HG03442 (cell line): ENCODE measurements around the gene SLC12A8.

Experiments
- ATAC-seq: cut with Tn5 transposase; IDR thresholded peaks from one replicate; pipeline ENCODE4 v1.9.1; 2021; ENCODE audit warnings: mild to moderate bottlenecking, moderate library complexity; ENCODE audit not compliant: unreplicated experiment

SLC12A8 gene

DNA sequence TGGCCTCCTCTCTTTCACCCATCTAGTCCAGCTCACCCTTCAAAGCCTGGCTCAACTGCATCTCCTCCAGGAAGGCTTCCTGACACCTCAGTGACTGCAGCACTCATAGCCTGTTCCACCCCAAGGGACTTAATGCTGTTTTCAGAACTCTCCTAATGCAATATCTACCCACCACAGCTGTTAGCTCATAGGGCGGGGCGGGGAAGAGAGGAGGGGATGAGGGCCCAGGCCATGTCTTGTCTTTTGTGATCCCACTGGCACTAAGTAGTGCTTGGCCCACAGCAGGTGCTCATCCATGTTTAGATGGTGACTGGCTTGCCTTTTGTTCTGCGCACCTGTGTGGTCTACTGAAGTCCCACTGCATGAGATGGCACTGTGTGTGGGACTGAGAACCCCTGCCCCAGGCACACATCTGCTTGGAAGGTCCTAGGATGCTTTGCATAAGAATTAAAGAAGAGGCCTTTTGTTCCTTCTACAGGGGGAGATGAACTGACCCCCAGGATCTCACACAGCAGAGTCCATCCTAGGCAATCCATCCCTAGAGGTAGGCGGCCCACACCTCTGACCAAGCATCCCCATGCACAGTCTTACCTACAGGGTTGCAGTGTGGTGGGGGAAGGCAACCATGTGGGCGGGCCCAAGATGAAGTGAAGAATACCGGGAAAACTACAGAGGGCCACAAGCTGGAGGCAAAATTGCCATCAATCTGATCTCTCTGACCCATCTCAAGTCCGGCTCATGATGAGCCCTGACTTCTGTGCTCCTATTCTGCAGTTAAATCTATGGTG is 23.0 kb downstream of the SLC12A8 start:
- ATAC-seq: no peak

DNA sequence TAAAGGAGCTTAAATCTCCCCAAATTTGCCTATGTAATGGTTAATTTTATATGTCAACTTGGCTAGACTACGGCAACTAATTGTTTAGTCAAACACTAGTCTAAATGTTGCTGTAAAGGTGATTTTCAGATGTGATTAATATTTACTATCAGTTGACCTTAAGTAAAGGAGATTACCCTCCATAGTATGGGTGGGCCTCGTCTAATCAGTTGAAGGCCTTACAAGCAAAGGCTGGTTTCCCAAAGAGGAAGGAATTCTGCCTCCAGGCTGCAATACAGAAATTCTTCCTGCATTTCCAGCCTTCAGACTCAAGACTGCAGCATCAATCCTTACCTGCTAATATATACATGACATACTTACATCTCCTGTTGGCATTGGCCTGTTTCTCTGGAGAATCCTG is 23.6 kb downstream of the SLC12A8 start:
- ATAC-seq: no peak

DNA sequence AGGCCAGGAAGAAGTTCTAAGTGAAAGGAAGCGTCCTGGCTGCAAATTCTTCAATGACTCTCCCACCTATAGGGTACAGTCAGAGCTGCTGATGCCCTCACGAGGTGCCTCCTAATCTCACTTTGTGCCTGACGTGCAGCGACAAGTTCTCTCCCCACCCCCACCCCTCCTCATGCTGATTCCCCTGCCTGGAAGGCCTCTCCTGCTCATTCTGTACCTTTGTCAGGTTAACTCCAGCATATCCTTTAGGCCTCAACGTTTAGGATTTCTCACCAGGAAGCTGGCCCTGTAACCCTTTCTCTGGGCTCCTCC is 25.0 kb downstream of the SLC12A8 start:
- ATAC-seq: no peak

DNA sequence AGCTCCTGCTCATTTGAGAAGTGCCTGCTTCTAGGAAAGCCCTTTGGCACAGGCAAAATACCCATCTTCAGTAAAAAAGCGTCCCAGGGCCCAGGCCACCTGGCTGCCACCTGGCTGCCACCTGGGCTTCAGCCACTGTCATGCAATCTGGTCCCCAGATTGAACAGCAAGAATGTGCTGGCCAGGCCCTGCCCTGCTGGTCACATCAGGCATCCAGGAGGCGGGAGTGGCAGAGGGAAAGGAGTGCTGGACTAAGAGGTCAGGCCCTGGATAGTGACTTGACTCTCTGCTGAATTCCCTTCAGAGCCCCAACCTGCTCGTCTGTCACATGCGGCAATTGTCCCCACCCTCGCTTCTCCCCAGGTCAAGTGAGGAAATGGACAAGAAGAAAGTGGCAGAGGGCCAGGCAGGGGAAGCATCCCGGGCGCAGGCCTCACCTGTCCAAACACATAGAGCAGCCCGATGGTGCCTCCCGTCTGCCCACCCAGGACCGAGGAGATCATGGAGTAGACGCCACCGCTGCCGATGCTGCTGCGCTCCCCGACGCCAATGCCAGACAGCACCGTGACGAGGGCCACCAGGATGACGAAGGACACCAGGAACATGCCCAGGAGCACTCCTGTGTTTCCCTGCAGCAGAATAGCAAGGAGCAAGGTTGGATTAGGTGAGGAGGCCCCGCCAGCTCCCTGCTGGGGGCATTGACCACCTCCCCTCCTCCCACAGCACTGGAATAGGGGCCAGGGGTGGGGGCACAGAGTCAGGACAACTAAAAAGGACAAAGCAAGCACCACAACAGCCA is 25.5 kb downstream of the SLC12A8 start:
- no peak for ATAC-seq

DNA sequence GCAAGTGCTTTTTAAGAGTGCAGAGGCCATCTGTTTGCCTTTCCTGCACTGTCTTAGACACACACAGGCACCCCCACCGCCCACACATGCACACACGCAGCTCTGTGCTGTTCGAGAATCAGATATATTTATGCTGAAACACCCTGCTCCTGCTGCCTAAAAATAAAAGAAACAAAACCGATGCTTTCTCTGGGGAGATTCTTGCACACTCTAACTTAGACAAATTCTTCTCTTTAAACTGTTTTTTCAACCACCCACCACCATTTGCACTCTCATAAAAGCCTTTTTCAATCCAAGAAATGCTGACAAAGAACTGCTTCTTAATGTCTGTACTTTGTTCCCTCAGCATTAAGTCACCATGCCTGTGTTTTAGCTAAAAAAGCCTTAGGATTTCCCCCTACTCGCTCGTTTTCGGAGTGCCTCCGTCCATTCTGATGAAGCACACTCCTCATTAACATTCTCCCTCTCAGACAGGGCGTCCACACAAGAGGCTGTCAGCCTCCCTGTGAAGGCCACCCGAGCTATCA is 26.2 kb downstream of the SLC12A8 start:
- peak; percentile 73 for ATAC-seq

DNA sequence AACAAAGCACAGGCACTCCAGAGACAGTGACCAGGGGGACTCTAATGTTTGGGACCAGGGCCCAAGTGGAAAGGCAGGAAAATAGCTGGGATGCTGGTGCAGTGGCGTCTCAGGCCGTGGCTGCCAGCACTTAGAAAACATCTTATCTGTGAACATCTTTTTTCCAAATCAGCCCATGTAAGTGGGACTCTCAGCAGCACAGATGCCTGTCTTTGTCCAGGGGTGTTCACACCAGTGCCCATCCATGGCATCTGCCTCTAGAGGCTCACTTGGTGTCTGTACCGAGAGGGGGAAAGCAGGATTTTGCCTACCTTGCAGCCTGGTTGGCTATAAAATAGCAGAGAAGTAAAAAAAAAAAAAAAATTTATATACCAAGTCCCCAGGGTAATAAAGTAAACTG is 26.7 kb downstream of the SLC12A8 start:
- peak; percentile 10 for ATAC-seq

DNA sequence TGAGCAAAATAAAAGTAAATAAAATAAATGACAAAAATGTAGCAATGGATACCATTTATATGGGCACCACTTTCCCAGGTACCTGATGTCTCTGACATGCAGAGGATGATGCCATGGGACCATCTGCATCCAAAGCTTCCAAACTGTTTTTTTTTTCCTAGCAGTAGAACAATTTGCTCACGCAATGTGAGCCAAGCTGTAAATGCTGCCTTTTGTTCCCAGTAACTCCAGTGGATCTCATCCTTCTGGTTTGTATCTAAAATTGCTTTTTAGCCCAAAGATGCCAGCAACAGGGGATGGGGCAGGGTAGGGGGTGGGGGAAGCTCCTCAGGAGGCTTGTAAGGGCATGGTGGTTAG is 32.7 kb downstream of the SLC12A8 start:
- ATAC-seq: no peak

DNA sequence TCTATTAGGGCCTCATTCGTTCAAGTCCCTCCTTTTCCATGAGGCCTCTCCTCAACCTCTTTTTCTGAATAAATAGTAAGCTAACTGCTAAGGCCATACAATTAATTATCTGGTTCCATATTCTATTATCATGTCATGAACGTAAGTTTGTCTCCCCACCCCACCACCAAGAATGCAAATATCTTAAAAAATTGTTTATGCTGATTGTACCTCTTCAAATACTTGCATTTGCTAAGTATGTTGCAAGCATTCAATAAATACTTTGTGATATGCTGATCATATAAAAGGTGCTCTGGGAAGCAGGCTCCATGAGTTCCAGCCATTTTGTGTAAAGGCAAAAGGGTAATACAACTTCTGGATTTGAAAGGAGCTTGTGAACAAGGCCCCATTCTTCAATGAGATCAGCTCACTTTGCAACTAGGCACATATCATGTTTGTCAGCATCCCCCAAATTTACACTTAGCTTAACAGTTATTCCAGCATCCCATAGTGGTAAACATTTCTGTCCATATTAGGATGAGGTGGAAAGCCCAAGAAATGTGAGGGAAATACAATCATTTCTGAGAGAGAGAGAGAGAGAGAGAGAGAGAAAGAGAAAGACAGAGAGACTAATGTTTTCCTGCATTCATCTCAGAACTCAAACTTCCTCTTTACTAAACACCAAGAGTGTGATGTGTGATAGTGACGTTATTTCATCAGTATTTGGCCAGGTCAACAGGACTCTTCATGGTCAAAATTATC is 33.2 kb downstream of the SLC12A8 start:
- ATAC-seq: no peak

DNA sequence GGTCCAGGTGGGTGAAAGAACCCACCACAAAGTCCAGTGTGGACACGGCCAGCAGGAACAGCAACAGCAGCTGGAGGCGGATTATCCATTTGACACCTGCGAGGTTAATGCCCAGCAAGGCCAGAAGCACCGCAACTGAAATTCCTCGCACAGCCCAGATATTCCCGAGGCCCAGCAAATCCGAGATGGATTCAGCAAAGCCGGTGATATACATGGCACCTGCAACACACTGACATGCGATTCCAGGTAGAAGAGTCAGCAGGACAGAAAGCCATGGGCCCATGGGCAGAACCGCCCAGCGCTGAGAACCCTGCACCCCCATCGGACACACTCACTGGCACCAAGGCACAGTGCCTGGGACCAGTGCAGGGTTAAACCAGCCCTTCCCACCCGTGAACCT is 34.8 kb downstream of the SLC12A8 start:
- ATAC-seq: no peak

DNA sequence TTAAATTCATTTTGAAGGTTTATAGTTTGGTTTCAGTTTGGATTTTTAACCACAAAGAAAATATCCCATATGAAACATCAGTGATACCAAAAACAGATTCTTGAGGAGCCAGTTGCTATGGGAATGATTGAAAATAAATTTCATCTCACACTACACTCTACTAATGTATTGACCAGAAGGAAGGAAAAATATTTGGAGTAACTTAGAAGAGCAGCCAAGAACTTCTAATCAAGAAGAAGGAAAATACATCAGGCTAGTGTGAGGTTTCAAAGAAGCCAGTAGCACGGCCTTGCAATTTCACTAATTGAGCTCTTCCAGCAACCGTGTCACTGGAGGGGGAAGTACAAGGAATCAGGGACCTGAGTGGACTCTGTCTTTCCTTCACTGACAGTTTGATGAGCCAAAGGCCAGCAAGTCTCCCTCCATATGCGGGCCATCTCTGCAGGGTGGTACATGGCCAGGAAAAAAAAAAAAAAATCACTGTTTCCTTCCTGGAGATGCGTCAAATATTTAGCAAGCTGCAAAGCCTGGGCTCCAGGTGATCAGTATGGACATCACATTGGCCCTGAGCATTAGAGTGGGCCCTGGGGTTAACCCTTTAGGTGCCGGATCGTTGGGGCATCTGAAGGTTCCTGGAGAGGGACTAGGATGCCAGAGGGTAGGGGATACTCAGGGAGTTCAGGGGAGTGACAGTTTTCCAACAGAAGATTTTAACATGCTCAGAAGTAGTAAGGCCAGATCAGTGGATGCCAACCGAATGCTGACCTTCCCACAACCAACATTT is 37.1 kb downstream of the SLC12A8 start:
- no peak for ATAC-seq

DNA sequence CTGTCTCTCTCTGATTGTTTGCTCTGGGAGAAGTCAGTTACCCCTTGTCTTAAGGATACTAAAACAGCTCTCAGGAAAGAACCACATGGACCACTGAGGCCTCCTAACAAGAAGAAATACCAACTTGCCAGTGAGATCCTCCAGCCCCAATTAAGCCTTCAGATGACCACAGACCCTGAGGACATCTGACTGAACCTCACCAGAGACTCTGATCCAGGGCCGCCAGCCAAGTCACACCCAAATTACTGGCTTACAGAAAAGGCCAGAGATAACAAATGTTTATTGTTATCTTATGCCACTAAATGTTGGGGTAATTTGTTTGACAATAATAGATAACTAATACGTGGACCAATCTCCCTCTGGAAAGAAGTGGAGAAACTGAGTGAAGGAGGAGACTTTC is 40.2 kb downstream of the SLC12A8 start:
- ATAC-seq: no peak

DNA sequence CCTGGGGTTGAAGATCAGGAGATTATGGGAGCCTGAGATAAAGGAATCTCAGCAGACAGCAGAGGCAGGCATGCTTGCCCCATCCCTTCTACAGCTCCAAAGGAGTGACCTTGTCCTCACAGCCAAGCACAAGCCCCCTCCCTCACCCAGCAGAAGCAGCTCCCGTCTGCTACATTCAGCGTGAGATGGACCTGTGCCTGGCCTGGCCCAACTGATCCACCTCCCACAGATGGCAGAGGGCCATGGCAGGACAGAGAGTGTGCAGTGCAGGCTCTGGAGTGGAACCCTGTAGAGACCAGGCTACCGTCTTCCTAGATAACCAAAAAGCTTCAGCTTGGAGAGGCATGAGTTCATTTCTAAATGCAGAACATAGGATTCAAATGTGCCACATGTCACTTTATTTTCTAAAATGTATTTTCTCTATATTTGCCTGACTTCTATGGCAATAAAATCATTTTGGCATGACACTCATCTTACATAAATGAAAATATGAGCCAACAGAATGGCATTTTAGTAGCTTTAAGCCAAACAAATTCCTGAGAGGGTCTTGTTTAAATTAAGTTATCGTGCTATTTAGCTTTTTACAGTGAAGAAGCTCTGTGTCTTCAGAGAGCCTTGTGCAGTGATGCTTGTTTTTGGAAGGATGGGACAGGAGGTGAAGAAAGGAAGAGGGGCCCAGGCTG is 43.7 kb downstream of the SLC12A8 start:
- ATAC-seq: no peak

DNA sequence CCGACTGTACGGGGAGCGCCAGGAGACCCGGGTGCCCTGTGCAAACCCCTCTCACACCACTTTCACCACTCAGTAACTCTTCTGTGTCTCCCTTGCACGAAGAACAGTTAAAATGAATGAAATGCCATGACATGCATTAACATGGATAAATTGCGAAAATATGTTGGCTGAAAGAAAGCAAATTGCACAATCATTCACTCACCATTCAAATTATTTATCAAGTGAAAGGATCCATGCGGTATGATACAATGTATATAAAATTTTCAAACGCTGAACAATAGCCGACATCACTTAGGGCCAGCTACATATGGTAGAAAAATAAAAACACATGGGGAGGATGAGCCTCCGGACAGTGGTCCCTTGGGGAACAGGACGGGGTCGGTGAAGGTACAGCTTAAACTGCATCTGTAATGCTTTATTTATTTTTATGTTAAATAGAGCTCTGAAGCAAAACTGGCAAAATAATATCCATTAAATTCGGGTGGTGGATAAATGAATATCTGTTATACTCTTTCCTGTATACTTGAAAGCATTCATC is 45.9 kb downstream of the SLC12A8 start:
- no peak for ATAC-seq

DNA sequence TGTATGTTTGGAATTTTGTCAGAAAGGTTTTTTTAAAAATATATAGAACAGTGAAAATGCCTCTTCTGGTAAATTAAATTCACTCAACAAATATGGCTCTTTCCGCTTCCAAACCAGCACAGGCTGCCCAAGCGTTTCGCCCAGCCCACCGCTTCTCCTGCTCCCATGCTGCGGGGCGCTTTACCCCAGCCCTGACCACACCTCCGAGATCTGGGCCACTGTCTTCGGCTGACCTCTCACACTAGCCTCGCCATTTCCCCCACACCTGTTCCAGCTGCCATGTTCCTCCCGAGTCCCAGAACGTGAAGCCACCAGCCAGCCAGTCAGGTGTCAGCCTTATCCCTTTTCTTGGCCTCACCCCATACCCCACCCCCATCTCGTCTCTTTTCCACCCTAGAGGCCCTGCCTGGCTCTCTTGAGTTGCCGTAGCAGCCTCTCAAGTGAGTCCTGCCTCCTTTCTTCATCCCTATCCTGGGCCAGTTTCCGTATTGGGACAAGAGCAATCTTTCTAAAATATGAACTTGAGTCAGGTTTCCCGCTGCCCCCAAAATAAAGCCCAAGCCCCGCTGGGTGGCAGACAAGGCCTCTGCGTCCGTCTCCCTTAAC is 46.5 kb downstream of the SLC12A8 start:
- no peak for ATAC-seq

DNA sequence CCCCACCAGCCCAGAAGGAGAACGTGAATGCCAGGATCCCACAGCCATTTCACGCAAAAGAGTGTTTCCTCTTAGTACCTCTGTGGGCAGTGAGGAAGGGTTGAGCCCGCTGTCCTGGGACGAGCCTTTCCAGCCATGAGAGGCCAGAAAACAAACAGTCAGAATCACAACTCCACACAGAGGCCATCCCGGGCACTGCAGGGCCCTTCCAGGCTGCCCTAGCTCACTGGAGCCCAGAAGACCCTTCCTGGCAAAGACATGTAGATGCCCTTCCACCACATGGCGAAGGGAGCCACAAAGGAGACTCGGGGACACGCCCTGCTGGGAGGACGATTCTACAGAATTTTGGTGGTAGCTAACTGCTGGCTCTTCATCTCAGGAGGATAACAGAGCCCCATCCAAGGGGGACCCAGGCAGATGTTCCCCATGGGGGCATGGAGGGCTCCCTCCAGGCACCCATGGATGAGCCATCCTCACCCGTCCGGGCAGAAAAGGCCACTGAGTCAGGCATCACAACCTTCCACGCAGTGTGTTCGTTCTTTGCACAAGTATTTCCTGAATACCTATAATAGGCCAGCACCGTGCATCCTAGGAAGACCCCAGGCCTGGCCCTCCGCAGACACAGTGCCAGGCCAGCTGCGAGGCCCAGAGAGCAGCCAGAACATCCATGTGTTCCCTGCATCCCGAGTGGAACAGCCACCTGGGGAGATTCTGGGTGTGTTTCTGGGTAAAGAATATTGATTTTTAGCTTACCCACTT is 47.2 kb downstream of the SLC12A8 start:
- ATAC-seq: no peak

DNA sequence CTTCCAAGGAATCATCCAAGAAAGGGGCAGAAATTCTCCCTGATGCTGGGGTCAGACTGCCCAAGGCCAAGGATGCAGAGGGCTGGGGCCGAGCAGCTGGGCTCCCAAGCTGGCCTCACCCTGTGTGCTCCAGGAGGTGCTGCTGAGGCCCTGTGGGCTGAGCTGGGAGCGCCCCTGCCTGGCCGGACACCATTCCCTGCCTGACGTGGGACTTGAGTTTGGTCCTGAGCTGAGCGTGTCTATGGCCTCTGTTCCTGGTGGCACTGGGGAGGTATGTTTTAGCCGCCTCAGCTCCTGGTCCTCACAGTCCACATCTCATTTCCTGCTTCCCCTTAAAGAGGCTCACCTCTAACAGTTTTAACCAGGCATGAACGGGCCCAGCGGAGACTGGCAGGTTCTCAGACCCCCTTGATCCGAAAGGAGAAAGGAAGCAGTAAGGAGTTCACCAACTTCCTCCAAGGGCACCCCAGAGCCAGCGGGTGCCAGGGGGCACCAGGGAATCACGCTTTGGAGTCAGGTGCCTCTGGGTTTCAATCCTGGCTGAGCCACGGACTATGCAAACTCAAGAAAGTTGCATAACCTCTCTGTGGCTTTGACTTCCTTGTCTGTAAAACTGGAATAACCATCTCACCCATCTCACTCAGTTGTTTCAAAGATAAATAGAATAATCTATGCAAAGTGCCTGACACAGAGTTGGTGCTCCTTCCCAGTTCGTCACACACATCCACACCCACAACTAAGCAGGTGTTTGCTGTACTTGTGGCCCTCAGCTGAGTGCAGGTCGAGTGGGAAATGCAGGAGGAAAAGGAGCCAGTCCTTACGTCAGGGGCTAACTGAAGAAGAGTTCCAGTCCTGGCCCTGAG is 48.6 kb downstream of the SLC12A8 start:
- ATAC-seq: peak; percentile 47

DNA sequence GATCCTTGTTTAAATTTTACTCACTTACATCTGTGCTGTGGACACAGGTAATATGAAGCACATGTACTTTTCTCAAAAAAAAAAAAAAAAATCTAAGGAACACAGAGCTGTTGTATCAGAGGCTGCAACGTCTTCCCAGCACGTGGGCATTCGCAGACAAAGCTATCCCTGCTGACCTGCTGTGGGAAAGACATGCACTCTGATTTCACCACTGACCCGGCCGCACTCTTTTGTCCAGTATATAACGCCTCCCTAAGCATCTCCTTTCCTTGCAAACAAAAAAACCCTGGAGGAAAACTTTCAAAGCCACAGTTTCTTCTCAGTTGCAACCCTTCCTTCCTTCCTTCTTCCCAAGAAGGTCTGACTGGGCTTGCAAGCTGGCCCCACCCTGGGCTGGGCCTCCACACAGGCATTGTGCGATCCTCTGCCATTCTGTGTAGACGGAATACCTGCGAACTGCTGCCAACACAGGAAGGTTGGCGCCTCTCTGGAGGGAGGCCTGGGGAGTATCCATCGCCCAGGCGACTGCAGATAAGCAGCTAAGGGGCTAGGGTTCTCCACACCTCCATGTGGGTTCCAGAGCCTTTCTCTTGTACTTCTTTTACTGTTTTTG is 50.8 kb downstream of the SLC12A8 start:
- ATAC-seq: no peak
